A549 (cell line): Measurements from ENCODE around the gene AFDN.

ENCODE experiments used
- RAD21 ChIP-seq, 2 experiments: fragments of >200 bp in 1 of 2; sonication (Bioruptor Twin) in 1 of 2; formaldehyde crosslinking in 1 of 2; IDR thresholded peaks in 1 of 2; conservative IDR thresholded peaks in 1 of 2; 2 replicates in 1 of 2; 3 replicates in 1 of 2; pipeline ENCODE4 v1.6.1; 2012 to 2018; ENCODE audit warnings: inconsistent platforms in 1 of 2
- TF ChIP-seq, protein P1 (sequence below): IDR thresholded peaks from 2 replicates; pipeline ENCODE4 v1.6.1; 2012
- TF ChIP-seq, protein P2 (sequence below): fragments of >200 bp; sonication (Bioruptor Twin); formaldehyde crosslinking; IDR thresholded peaks from 3 replicates; pipeline ENCODE4 v1.5.1; 2016

DNA sequence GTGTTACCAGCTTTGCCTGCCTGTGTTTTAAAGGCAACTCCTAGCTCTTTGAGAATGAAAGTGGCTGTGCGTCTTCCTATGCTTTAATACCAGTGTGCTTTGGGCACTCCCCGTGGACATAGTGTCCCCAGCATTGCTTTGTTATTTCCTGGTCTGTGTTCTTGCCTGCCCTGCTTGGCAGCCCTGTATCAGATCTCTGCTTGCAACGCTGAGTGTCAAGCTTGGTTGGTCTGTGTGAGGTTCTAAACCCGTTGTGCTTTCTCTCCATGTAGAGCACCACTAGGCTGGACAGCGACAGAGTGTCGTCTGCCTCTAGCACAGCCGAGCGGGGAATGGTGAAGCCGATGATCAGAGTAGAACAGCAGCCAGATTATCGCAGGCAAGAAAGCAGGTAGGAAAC lies 80.2 kb downstream of the AFDN start:
- TF ChIP-seq, protein P1, sequence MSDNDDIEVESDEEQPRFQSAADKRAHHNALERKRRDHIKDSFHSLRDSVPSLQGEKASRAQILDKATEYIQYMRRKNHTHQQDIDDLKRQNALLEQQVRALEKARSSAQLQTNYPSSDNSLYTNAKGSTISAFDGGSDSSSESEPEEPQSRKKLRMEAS = no peak
- TF ChIP-seq RAD21 (conservative IDR thresholded peaks at IDR 0.05 in 1 of 2, IDR thresholded peaks at IDR 0.05 in 1 of 2) = no peak
- TF ChIP-seq, protein P2, sequence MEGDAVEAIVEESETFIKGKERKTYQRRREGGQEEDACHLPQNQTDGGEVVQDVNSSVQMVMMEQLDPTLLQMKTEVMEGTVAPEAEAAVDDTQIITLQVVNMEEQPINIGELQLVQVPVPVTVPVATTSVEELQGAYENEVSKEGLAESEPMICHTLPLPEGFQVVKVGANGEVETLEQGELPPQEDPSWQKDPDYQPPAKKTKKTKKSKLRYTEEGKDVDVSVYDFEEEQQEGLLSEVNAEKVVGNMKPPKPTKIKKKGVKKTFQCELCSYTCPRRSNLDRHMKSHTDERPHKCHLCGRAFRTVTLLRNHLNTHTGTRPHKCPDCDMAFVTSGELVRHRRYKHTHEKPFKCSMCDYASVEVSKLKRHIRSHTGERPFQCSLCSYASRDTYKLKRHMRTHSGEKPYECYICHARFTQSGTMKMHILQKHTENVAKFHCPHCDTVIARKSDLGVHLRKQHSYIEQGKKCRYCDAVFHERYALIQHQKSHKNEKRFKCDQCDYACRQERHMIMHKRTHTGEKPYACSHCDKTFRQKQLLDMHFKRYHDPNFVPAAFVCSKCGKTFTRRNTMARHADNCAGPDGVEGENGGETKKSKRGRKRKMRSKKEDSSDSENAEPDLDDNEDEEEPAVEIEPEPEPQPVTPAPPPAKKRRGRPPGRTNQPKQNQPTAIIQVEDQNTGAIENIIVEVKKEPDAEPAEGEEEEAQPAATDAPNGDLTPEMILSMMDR = no peak
